HepG2 (cell line): Measurements from ENCODE around the gene NRAP. TPM values are rescaled to one million over a fixed set of nuclear protein-coding genes. Genes with fewer than 3 reads are reported as not detected.

ENCODE experiments used
- ATAC-seq: fragments of 200-7000 bp; cut with Tn5 transposase; 3 replicates; pipeline ENCODE4 v1.9.1; 2020; ENCODE audit warnings: mild to moderate bottlenecking, moderate library complexity
- BruUV-seq: library from RNA; stranded (reverse); fragments of 400-500 nt; replicated peaks from 2 replicates; lab custom pipeline; 2021; lab: Mats Ljungman, UMichigan
- CTCF ChIA-PET: fragments of 300-600 bp; formaldehyde crosslinking; extraction: SDS; loops from one replicate; lab custom pipeline; 2021; ENCODE audit warnings: low total read pairs, inconsistent platforms, low intra/inter-chr PET ratio; lab: Yijun Ruan, JAX
- POLR2A ChIA-PET: fragments of 350-600 bp; sonication (Branson Sonifier 250); formaldehyde crosslinking; loops from one replicate; lab custom pipeline; 2020; ENCODE audit warnings: antibody characterized with exemption, inconsistent platforms; lab: Yijun Ruan, JAX
- DNase-seq: peaks from one replicate; pipeline ENCODE4 v3.0.0-alpha.2; 2015; ENCODE audit warnings: low spot score
- FAIRE-seq: peaks from 3 replicates; lab custom pipeline; 2011; peaks lifted over from hg19 to GRCh38; lab: Jason Lieb, UNC
- H2AFZ ChIP-seq: one replicate; pipeline ENCODE4 v1.6.1; 2011; ENCODE audit warnings: low read length, inconsistent platforms
- H3K27ac ChIP-seq: fragments of 300-600 bp; 3 replicates; pipeline ENCODE4 v1.8.0; 2011; ENCODE audit warnings: mixed run types, mild to moderate bottlenecking, mixed read lengths, low read length, inconsistent platforms; ENCODE audit not compliant: insufficient read depth; ENCODE audit errors: extremely low read length
- H3K27me3 ChIP-seq, 2 experiments: fragments of 200-600 bp in 1 of 2; 2 replicates in 1 of 2; 3 replicates in 1 of 2; pipeline versions ENCODE4 v1.6.0 to v1.8.0; 2011; ENCODE audit warnings: low read length in 2 of 2, mild to moderate bottlenecking in 2 of 2, moderate library complexity in 2 of 2, inconsistent platforms in 1 of 2; ENCODE audit not compliant: insufficient read depth in 2 of 2, control insufficient read depth in 1 of 2
- H3K36me3 ChIP-seq, 2 experiments: fragments of 200-600 bp in 1 of 2; replicated peaks in 1 of 2; 2 replicates in 1 of 2; 3 replicates in 1 of 2; pipeline versions ENCODE4 v1.5.1 to v1.8.0; 2011; ENCODE audit warnings: low read length in 2 of 2, inconsistent platforms in 1 of 2; ENCODE audit not compliant: insufficient read depth in 2 of 2, control insufficient read depth in 1 of 2
- H3K4me1 ChIP-seq: 2 replicates; pipeline ENCODE4 v1.5.1; 2012; ENCODE audit warnings: low read length, inconsistent platforms; ENCODE audit not compliant: insufficient read depth
- H3K4me2 ChIP-seq: 2 replicates; pipeline ENCODE4 v1.6.0; 2011; ENCODE audit warnings: low read depth, low read length, inconsistent platforms
- H3K4me3 ChIP-seq, 3 experiments: fragments of 200-600 bp in 1 of 3; sonication (generic), shearing (Covaris generic) in 1 of 3; replicated peaks in 1 of 3; 2 replicates each; pipeline ENCODE4 v1.5.1; 2011 to 2016; ENCODE audit warnings: low read length in 3 of 3, inconsistent platforms in 2 of 3, low read depth in 2 of 3, mild to moderate bottlenecking in 2 of 3, control low read depth in 1 of 3, mixed read lengths in 1 of 3; ENCODE audit not compliant: insufficient read depth in 1 of 3
- H3K79me2 ChIP-seq: one replicate; pipeline ENCODE4 v1.6.1; 2011; ENCODE audit warnings: low read length, inconsistent platforms; ENCODE audit not compliant: insufficient read depth
- H3K9ac ChIP-seq: 2 replicates; pipeline ENCODE4 v1.6.0; 2011; ENCODE audit warnings: mild to moderate bottlenecking, low read depth, low read length, inconsistent platforms; ENCODE audit not compliant: insufficient read depth
- H3K9me3 ChIP-seq: 2 replicates; pipeline ENCODE4 v1.5.1; 2012; ENCODE audit warnings: mild to moderate bottlenecking, low read length
- H4K20me1 ChIP-seq: 2 replicates; pipeline ENCODE4 v1.6.0; 2011; ENCODE audit warnings: inconsistent platforms, mild to moderate bottlenecking, low read length, moderate library complexity; ENCODE audit not compliant: insufficient read depth
- GRHL1 ChIP-seq: sonication (generic); formaldehyde crosslinking; conservative IDR thresholded peaks from 2 replicates; pipeline ENCODE4 v1.8.0; 2022; ENCODE audit warnings: missing genetic modification reagents
- PHF20 ChIP-seq: sonication (generic); formaldehyde crosslinking; IDR thresholded peaks from 2 replicates; pipeline ENCODE4 v1.5.0; 2020; ENCODE audit warnings: mild to moderate bottlenecking, missing genetic modification reagents
- RERE ChIP-seq: IDR thresholded peaks from 2 replicates; pipeline ENCODE4 v1.6.1; 2016; ENCODE audit warnings: low read depth, missing genetic modification reagents, missing compliant biosample characterization
- WGBS: methylation state at CpG from one replicate; pipeline ENCODE4 v1.1.6; 2017; ENCODE audit warnings: low lambda C conversion rate; 5-methylcytosine and 5-hydroxymethylcytosine counted together
- in situ Hi-C: cut with HindIII; loops from 2 replicates; pipeline ENCODE4 v1.10.0; 2017; ENCODE audit warnings: low pct_unique_long_range_greater_than_20kb; ENCODE audit not compliant: extremely low pct_ligation_motif_present
- intact Hi-C: fragments of 100-400 bp; cut with micrococcal nuclease; formaldehyde crosslinking; loops from one replicate; pipeline ENCODE4 v1.10.0; 2022; ENCODE audit not compliant: unreplicated experiment
- polyA plus RNA-seq, 8 experiments: library from polyadenylated mRNA; depleted of rRNA in 3 of 8; stranded (reverse) in 7 of 8; unstranded in 1 of 8; fragments of >200 nt; fragmentation: Illumina TruSeq in 4 of 8; extraction: Trizol in 4 of 8; gene quantifications; 2 replicates each; pipeline versions ENCODE4 v1.2.1 to v1.2.3, GENCODE V29; 2011 to 2016; ENCODE audit warnings: low read depth in 4 of 8, missing spikeins in 1 of 8, mixed read lengths in 1 of 8; ENCODE audit not compliant: insufficient read depth in 1 of 8
- total RNA-seq, 5 experiments: library from RNA; depleted of rRNA; stranded (reverse); fragments of >200 nt; fragmentation: Illumina TruSeq; extraction: Trizol; gene quantifications; 2 replicates each; pipeline ENCODE4 v1.2.3, GENCODE V29; 2016; ENCODE audit warnings: low read depth in 1 of 5

Gene NRAP
- total and polyA plus RNA-seq, 2 of the 13 experiments (the other 11 are each of a cell fraction or from before 2014, with no cell fraction given): not detected

DNA sequence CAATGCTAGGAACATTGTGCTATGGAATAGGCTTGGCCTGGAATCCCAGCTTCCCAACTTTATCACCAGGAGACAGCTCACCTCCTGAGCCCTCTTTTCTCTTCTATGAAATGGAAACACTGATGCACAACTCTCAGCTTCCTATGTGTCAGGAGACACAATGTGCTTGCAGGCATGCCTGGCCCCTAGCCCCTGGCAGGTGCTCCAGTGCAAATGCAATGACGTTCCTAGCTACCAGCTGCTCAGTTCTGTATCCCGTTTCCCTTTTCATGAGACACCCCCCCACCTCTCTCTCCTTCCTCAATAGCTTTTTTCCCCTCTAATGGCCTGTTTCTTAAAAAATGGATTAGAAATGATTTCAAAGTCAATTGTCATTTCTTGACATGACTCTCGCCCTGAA, 80.3 kb downstream of the NRAP start:
- Histone ChIP-seq H3K4me2 (no peak overlapping the region), H3K36me3 (no peaks in the 10 kb centered on the region), H3K4me3 (no peak overlapping the region), H3K4me1 (peaks cover 5% of the 10 kb centered on the region; the same call in 1 of the 2 replicates), H3K9ac (no peak overlapping the region), H4K20me1 (no peaks in the 10 kb centered on the region), H3K79me2 (no peaks in the 10 kb centered on the region), H3K9me3 (no peaks in the 10 kb centered on the region), H3K27me3 (no peaks in the 10 kb centered on the region; a peak in 1 of 5 replicates), H3K27ac (no peak overlapping the region), H2AFZ (no peak overlapping the region)
- FAIRE-seq (no peak), DNase-seq (no peak), ATAC-seq (no peak)
- 5% methylated on average over 3 of the region's 3 CpGs for WGBS
- no peak for TF ChIP-seq RERE (CRISPR knock-in tag)
- no peak for TF ChIP-seq GRHL1 (CRISPR knock-in tag)
- TF ChIP-seq PHF20 (CRISPR knock-in tag): no peak
- no TSS peak for BruUV-seq
- ChIA-PET POLR2A (no interaction called here), CTCF (no interaction called here)
- intact Hi-C loops: no loop called here
- in situ Hi-C loops: no loop called here
